IPS DF 6.9 (cell line): ENCODE data around the gene QKI.

Experiments
- DNase-seq: peaks from one replicate; pipeline ENCODE4 v3.0.0-alpha.2; 2013; ENCODE audit warnings: low read depth, low spot score
- H3K27ac ChIP-seq: one replicate; pipeline ENCODE4 v1.5.1; 2013; ENCODE audit warnings: low read length, control low read depth
- H3K27me3 ChIP-seq: 2 replicates; pipeline ENCODE4 v1.6.1; 2013; ENCODE audit warnings: mild to moderate bottlenecking, low read length; ENCODE audit not compliant: control insufficient read depth, insufficient read depth
- H3K36me3 ChIP-seq: 2 replicates; pipeline ENCODE4 v1.6.1; 2013; ENCODE audit warnings: low read length; ENCODE audit not compliant: control insufficient read depth, insufficient read depth
- H3K4me1 ChIP-seq: 2 replicates; pipeline ENCODE4 v1.6.1; 2013; ENCODE audit warnings: low read length; ENCODE audit not compliant: control insufficient read depth, insufficient read depth
- H3K4me3 ChIP-seq: 2 replicates; pipeline ENCODE4 v1.5.1; 2013; ENCODE audit warnings: mild to moderate bottlenecking, low read length
- H3K9me3 ChIP-seq: 2 replicates; pipeline ENCODE4 v1.6.1; 2013; ENCODE audit warnings: low read length, inconsistent platforms; ENCODE audit not compliant: control insufficient read depth, insufficient read depth
- WGBS: extraction: QIAGEN DNeasy Blood & Tissue Kit; methylation state at CpG from one replicate; pipeline ENCODE4 v1.1.7; 2013; ENCODE audit warnings: mixed read lengths, missing lambda C conversion rate; ENCODE audit not compliant: insufficient read length, insufficient coverage; 5-methylcytosine and 5-hydroxymethylcytosine counted together

Gene QKI

GRCh38 chr6:163457637-163458561, 43.4 kb downstream of the QKI start:
- Histone ChIP-seq H3K27ac (no peak overlapping the region), H3K27me3 (no peaks in the 10 kb centered on the region), H3K9me3 (no peaks in the 10 kb centered on the region), H3K36me3 (no peaks in the 10 kb centered on the region), H3K4me1 (no peaks in the 10 kb centered on the region), H3K4me3 (no peak overlapping the region)
- WGBS = no CpG with 5 or more reads among the region's 3 CpGs
- no peak for DNase-seq

- Histone ChIP-seq H3K27ac (no peak overlapping the region), H3K36me3 (no peaks in the 10 kb centered on the region), H3K4me1 (no peaks in the 10 kb centered on the region), H3K27me3 (no peaks in the 10 kb centered on the region), H3K9me3 (no peaks in the 10 kb centered on the region), H3K4me3 (no peak overlapping the region)
- WGBS = no CpG with 5 or more reads among the region's 2 CpGs
- DNase-seq = no peak
Measured at GRCh38 chr6:163459007-163459406, 44.5 kb downstream of the QKI start.

- Histone ChIP-seq H3K9me3 (no peaks in the 10 kb centered on the region), H3K4me3 (no peak overlapping the region), H3K4me1 (no peaks in the 10 kb centered on the region), H3K27me3 (no peaks in the 10 kb centered on the region), H3K27ac (no peak overlapping the region), H3K36me3 (no peaks in the 10 kb centered on the region)
- WGBS = no CpG with 5 or more reads among the region's 2 CpGs
- DNase-seq = no peak
Measured at GRCh38 chr6:163459536-163459935, 45.0 kb downstream of the QKI start.

GRCh38 chr6:163460307-163460782, 45.8 kb downstream of the QKI start:
- H3K27me3 ChIP-seq = no peaks in the 10 kb centered on the region
- no peak overlapping the region for H3K27ac ChIP-seq
- DNase-seq = no peak
- no peaks in the 10 kb centered on the region for H3K36me3 ChIP-seq
- no peaks in the 10 kb centered on the region for H3K4me1 ChIP-seq
- 100% methylated on average over 1 of the region's 5 CpGs for WGBS
- no peaks in the 10 kb centered on the region for H3K9me3 ChIP-seq
- H3K4me3 ChIP-seq = no peak overlapping the region

GRCh38 chr6:163461696-163462095, 47.2 kb downstream of the QKI start:
- no peak for DNase-seq
- no CpG with 5 or more reads among the region's 3 CpGs for WGBS

GRCh38 chr6:163463180-163463579, 48.7 kb downstream of the QKI start:
- no peak overlapping the region for H3K27ac ChIP-seq
- no peaks in the 10 kb centered on the region for H3K4me1 ChIP-seq
- no CpG with 5 or more reads among the region's 5 CpGs for WGBS
- DNase-seq = no peak
- H3K27me3 ChIP-seq = no peaks in the 10 kb centered on the region
- H3K9me3 ChIP-seq = no peaks in the 10 kb centered on the region
- H3K4me3 ChIP-seq = no peak overlapping the region
- H3K36me3 ChIP-seq = no peaks in the 10 kb centered on the region

More at GRCh38 chr6:163461696-163462095, 47.2 kb downstream of the QKI start:
- Histone ChIP-seq H3K27ac (no peak overlapping the region), H3K4me1 (no peaks in the 10 kb centered on the region), H3K9me3 (no peaks in the 10 kb centered on the region), H3K36me3 (no peaks in the 10 kb centered on the region), H3K27me3 (no peaks in the 10 kb centered on the region), H3K4me3 (no peak overlapping the region)

- H3K27me3 ChIP-seq = no peaks in the 10 kb centered on the region
- no peak for DNase-seq
- no peak overlapping the region for H3K27ac ChIP-seq
- H3K4me1 ChIP-seq = no peaks in the 10 kb centered on the region
- no peak overlapping the region for H3K4me3 ChIP-seq
- no peaks in the 10 kb centered on the region for H3K36me3 ChIP-seq
- WGBS = no CpG with 5 or more reads among the region's 1 CpG
- H3K9me3 ChIP-seq = no peaks in the 10 kb centered on the region
Measured at GRCh38 chr6:163463795-163464194, 49.3 kb downstream of the QKI start.

- Histone ChIP-seq H3K36me3 (no peaks in the 10 kb centered on the region; the same call in 1 of the 2 replicates), H3K27ac (no peak overlapping the region), H3K9me3 (no peaks in the 10 kb centered on the region), H3K4me3 (no peak overlapping the region), H3K4me1 (no peaks in the 10 kb centered on the region), H3K27me3 (no peaks in the 10 kb centered on the region)
- DNase-seq = no peak
- no CpG with 5 or more reads among the region's 3 CpGs for WGBS
Measured at GRCh38 chr6:163466839-163467390, 52.4 kb downstream of the QKI start.

- Histone ChIP-seq H3K4me1 (no peaks in the 10 kb centered on the region), H3K9me3 (no peaks in the 10 kb centered on the region), H3K36me3 (no peaks in the 10 kb centered on the region; the same call in 1 of the 2 replicates), H3K27me3 (no peaks in the 10 kb centered on the region), H3K4me3 (no peak overlapping the region), H3K27ac (no peak overlapping the region)
- no CpG with 5 or more reads among the region's 3 CpGs for WGBS
- DNase-seq = no peak
Measured at GRCh38 chr6:163468738-163469137, 54.2 kb downstream of the QKI start.

GRCh38 chr6:163469459-163469985, 55.0 kb downstream of the QKI start:
- WGBS = no CpG with 5 or more reads among the region's 1 CpG
- Histone ChIP-seq H3K27ac (no peak overlapping the region), H3K4me1 (no peaks in the 10 kb centered on the region), H3K4me3 (no peak overlapping the region), H3K27me3 (no peaks in the 10 kb centered on the region), H3K9me3 (no peaks in the 10 kb centered on the region), H3K36me3 (no peaks in the 10 kb centered on the region; the same call in 1 of the 2 replicates)
- DNase-seq = no peak
